ENCODE data around the gene CATSPERE.

CATSPERE gene

DNA sequence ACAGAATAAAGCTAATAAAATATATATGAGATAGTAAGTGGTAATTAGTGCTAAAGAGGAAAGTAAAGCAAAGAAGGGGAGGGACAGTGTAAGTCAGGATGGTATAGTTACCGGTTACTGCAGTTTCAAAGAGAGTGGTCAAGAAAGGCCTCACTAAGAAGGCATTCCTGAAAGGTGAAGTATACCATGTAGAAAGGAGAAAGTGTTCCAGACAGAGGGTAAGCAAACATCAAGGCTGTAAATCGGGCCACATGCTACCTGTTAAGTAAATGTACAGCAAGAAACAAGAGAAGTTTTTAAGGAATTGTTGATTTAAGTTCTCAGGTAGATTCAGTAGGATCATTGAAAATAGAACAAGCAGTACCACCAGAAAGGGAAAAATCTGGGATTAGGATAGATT is 201.5 kb downstream of the CATSPERE start:
- TF ChIP-seq, protein P1, sequence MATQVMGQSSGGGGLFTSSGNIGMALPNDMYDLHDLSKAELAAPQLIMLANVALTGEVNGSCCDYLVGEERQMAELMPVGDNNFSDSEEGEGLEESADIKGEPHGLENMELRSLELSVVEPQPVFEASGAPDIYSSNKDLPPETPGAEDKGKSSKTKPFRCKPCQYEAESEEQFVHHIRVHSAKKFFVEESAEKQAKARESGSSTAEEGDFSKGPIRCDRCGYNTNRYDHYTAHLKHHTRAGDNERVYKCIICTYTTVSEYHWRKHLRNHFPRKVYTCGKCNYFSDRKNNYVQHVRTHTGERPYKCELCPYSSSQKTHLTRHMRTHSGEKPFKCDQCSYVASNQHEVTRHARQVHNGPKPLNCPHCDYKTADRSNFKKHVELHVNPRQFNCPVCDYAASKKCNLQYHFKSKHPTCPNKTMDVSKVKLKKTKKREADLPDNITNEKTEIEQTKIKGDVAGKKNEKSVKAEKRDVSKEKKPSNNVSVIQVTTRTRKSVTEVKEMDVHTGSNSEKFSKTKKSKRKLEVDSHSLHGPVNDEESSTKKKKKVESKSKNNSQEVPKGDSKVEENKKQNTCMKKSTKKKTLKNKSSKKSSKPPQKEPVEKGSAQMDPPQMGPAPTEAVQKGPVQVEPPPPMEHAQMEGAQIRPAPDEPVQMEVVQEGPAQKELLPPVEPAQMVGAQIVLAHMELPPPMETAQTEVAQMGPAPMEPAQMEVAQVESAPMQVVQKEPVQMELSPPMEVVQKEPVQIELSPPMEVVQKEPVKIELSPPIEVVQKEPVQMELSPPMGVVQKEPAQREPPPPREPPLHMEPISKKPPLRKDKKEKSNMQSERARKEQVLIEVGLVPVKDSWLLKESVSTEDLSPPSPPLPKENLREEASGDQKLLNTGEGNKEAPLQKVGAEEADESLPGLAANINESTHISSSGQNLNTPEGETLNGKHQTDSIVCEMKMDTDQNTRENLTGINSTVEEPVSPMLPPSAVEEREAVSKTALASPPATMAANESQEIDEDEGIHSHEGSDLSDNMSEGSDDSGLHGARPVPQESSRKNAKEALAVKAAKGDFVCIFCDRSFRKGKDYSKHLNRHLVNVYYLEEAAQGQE (IDR thresholded peaks at IDR 0.05; ENCODE audit: low read depth) = no peak

DNA sequence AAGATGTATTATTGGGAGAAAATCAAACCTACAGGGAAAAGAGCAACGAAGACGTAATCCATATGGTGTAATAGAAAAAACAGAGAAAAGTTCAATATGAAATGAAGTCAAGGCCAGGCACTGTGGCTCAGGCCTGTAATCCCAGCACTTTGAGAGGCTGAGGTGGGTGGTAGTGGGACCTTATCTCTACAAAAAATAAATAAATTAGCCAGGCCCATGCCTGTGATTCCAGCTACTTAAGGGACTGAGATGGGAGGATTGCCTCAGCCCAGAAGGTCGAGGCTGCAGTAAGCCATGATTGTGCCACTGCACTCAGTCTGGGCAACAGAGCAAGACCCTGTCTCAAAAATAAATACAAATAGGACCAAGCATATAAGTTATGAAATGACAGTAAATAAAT is 203.3 kb downstream of the CATSPERE start:
- TF ChIP-seq, protein P2, sequence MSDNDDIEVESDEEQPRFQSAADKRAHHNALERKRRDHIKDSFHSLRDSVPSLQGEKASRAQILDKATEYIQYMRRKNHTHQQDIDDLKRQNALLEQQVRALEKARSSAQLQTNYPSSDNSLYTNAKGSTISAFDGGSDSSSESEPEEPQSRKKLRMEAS (IDR thresholded peaks at IDR 0.05) = no peak
- TF ChIP-seq TEAD4 (IDR thresholded peaks at IDR 0.05) (no peak), YY1 (IDR thresholded peaks at IDR 0.05; ENCODE audit: low read depth) (no peak), CEBPB (IDR thresholded peaks at IDR 0.05) (no peak), FOXM1 (IDR thresholded peaks at IDR 0.05; ENCODE audit: borderline replicate concordance, low read depth) (no peak), CREB1 (IDR thresholded peaks at IDR 0.05; ENCODE audit: low read depth) (no peak), EGR1 (IDR thresholded peaks at IDR 0.05) (no peak), NFIC (IDR thresholded peaks at IDR 0.05) (no peak), EP300 (IDR thresholded peaks at IDR 0.05; ENCODE audit: borderline replicate concordance) (no peak), TCF12 (IDR thresholded peaks at IDR 0.05; ENCODE audit: low read depth) (no peak), ZBTB7A (IDR thresholded peaks at IDR 0.05; ENCODE audit: low read depth) (no peak), TAF1 (IDR thresholded peaks at IDR 0.05; ENCODE audit: low read depth) (no peak), RAD21 (IDR thresholded peaks at IDR 0.05; ENCODE audit: low read depth) (no peak)
- TF ChIP-seq, protein P1 (IDR thresholded peaks at IDR 0.05; ENCODE audit: low read depth) = no peak
- TF ChIP-seq, protein P3, sequence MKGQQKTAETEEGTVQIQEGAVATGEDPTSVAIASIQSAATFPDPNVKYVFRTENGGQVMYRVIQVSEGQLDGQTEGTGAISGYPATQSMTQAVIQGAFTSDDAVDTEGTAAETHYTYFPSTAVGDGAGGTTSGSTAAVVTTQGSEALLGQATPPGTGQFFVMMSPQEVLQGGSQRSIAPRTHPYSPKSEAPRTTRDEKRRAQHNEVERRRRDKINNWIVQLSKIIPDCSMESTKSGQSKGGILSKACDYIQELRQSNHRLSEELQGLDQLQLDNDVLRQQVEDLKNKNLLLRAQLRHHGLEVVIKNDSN (IDR thresholded peaks at IDR 0.05) = no peak

DNA sequence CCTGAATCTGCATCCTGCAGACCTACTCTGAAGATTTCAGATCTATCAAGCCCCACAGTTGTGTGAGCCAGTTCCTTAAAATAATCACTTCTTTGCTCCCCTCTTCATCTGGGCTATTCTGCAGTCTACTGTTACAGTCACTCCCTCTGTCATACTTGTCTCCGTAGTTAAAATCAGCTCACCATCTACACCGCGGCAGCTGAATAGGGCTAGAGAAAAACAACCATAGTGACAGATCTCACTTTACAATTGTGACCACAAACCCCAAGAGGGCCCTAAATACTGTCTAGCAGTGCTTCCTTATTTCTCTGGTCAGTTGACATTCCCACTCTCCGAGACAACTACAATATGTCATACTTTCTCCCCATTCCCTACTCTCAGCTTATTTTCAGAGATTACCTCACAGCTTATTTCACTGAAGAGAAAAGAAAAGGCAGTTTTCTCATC is 204.7 kb downstream of the CATSPERE start:
- TF ChIP-seq TEAD4 (IDR thresholded peaks at IDR 0.05) (no peak), TCF12 (IDR thresholded peaks at IDR 0.05; ENCODE audit: low read depth) (no peak), ZBTB7A (IDR thresholded peaks at IDR 0.05; ENCODE audit: low read depth) (no peak), YY1 (IDR thresholded peaks at IDR 0.05; ENCODE audit: low read depth) (no peak), NFIC (IDR thresholded peaks at IDR 0.05) (no peak), FOXM1 (IDR thresholded peaks at IDR 0.05; ENCODE audit: borderline replicate concordance, low read depth) (no peak), EP300 (IDR thresholded peaks at IDR 0.05; ENCODE audit: borderline replicate concordance) (no peak), CREB1 (IDR thresholded peaks at IDR 0.05; ENCODE audit: low read depth) (no peak), CEBPB (IDR thresholded peaks at IDR 0.05) (no peak), TAF1 (IDR thresholded peaks at IDR 0.05; ENCODE audit: low read depth) (no peak), RAD21 (IDR thresholded peaks at IDR 0.05; ENCODE audit: low read depth) (no peak), EGR1 (IDR thresholded peaks at IDR 0.05) (no peak)
- TF ChIP-seq, protein P1 (IDR thresholded peaks at IDR 0.05; ENCODE audit: low read depth) = no peak
- TF ChIP-seq, protein P2 (IDR thresholded peaks at IDR 0.05) = no peak
- TF ChIP-seq, protein P3 (IDR thresholded peaks at IDR 0.05) = no peak

DNA sequence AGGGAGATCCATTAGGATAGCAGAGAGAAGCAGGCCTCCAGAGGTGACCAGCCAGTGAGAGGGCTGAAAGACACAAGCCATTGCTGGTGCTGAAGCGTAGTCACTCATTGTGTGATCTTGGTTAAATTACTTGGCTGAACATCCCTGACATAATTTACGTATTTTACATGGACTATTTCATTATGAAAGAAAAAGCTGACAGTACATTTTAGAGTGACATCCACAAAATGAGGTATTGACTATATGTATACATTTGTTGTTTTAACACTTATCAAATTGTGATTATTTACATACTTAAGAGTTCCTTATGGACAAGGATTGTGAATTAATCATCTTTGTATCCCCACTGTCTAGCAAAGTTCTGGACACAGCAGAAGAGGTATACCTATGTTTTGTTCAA is 206.7 kb downstream of the CATSPERE start:
- TF ChIP-seq, protein P1 (IDR thresholded peaks at IDR 0.05; ENCODE audit: low read depth) = no peak

Data from Ishikawa (cell line).